ENCODE results near the gene SLITRK1.

SLITRK1 gene

GRCh38 chr13:83865161-83866137, 16.8 kb downstream of the SLITRK1 start:
- no peak for DNase-seq (ENCODE audit: low spot score)

- DNase-seq (ENCODE audit: low spot score) = no peak
Measured at GRCh38 chr13:83853771-83854170, 28.5 kb downstream of the SLITRK1 start.

- DNase-seq (ENCODE audit: low spot score) = no peak
Measured at GRCh38 chr13:83845106-83845505, 37.2 kb downstream of the SLITRK1 start.

- DNase-seq (ENCODE audit: low spot score) = no peak
Measured at GRCh38 chr13:83839146-83839545, 43.1 kb downstream of the SLITRK1 start.

GRCh38 chr13:83831796-83832195, 50.5 kb downstream of the SLITRK1 start:
- DNase-seq (ENCODE audit: low spot score) = no peak

GRCh38 chr13:83829810-83830209, 52.5 kb downstream of the SLITRK1 start:
- DNase-seq (ENCODE audit: low spot score) = no peak

- DNase-seq (ENCODE audit: low spot score) = no peak
Measured at GRCh38 chr13:83827338-83827737, 54.9 kb downstream of the SLITRK1 start.

All from iPS-NIHi11 (cell line).